ENCODE data around the gene LRRC74B.
"Not testable (repeated sequence)": the region's sequence is repeated elsewhere in the genome, so short reads cannot be mapped to it uniquely, and the experiment has no call there.

The LRRC74B gene

GRCh38 chr22:21045585-21046294, at the start of gene LRRC74B:
TSS of gene LRRC74B (plus strand) at chr22:21045946. CDS start at chr22:21045987, 41 bp downstream.
- DNase-seq, result peak; percentile 98

GRCh38 chr22:20996031-20996410, 49.7 kb upstream of the LRRC74B start:
- DNase-seq, result no peak

- DNase-seq, result no peak
These were observed 48.9 kb upstream of the LRRC74B start for GRCh38 chr22:20996598-20997535.

- DNase-seq, result no peak
These were observed 48.0 kb upstream of the LRRC74B start for GRCh38 chr22:20997536-20998257.

- no peak for DNase-seq
These were observed 47.1 kb upstream of the LRRC74B start for GRCh38 chr22:20998411-20999336.

- no peak for DNase-seq
These were observed 46.2 kb upstream of the LRRC74B start for GRCh38 chr22:20999350-21000206.

- DNase-seq, result no peak
These were observed 45.3 kb upstream of the LRRC74B start for GRCh38 chr22:21000207-21000986.

- no peak for DNase-seq
These were observed 44.7 kb upstream of the LRRC74B start for GRCh38 chr22:21000987-21001600.

GRCh38 chr22:21001601-21002325, 44.0 kb upstream of the LRRC74B start, which contains the start of gene THAP7:
TSS of gene THAP7 (minus strand) at chr22:21002118. CDS start at chr22:21001911, 207 bp downstream.
- peak; percentile 97 for DNase-seq

- DNase-seq, result no peak
These were observed 42.0 kb upstream of the LRRC74B start for GRCh38 chr22:21003782-21004181.

- not testable (repeated sequence) for DNase-seq
These were observed 36.5 kb upstream of the LRRC74B start for GRCh38 chr22:21009208-21009607.

- peak; percentile 86 for DNase-seq
These were observed 35.9 kb upstream of the LRRC74B start for GRCh38 chr22:21009638-21010425.

GRCh38 chr22:21010426-21011113, 35.2 kb upstream of the LRRC74B start:
- DNase-seq, result no peak

GRCh38 chr22:21012446-21013407, 33.0 kb upstream of the LRRC74B start:
- no peak for DNase-seq

GRCh38 chr22:21013657-21014201, 32.0 kb upstream of the LRRC74B start:
- no peak for DNase-seq

GRCh38 chr22:21014202-21014725, 31.5 kb upstream of the LRRC74B start:
- peak; percentile 98 for DNase-seq

All from islet precursor cell (in vitro differentiated cells).